GM23248 (cell line): ENCODE results near the gene MPND.

Experiments
- EZH2 ChIP-seq: fragments of 200-600 bp; sonication (generic); IDR thresholded peaks from 2 replicates; pipeline ENCODE4 v1.6.1; 2018; ENCODE audit warnings: antibody characterized with exemption, mild to moderate bottlenecking; ENCODE audit not compliant: insufficient read depth, poor library complexity, severe bottlenecking
- EZH2phosphoT487 ChIP-seq: fragments of 200-600 bp; sonication (generic); IDR thresholded peaks from 2 replicates; pipeline ENCODE4 v1.6.1; 2018; ENCODE audit warnings: antibody characterized with exemption, moderate library complexity, mild to moderate bottlenecking, low read depth; ENCODE audit not compliant: insufficient read depth

DNA sequence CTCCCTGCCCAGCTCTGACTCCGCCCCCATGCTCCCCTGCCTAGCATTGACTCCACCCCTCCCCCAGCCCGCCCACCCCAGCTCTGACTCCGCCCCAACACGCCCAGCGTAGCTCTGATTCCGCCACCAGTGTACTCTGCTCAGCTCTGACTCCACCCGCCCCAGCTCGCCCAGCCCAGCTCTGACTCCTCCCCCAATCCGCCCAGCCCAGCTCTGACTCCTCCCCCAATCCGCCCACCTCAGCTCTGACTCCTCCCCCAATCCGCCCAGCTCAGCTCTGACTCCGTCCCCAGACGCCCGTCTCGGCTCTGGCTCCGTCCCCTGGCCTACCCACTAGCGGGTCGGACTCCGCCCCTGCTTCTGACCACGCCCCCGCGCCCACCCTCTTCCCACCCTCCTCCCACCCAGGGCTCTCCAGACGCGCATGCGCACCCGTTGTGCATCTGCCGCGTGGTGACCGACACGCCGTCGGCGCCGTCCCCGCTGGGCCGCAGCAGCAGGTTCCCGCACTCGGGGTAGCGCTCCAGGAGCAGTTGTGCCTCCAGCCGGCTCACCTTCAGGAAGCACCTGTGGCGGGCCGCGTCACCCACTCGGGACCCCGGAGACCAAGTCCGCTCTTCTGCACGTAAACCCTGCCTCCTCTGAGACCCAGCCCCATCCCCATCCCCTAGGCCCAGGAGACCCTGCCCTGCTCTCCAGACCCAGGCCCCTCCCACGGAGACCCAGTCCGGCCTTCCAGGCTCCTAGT lies 14.9 kb upstream of the MPND start:
- TF ChIP-seq EZH2phosphoT487 (no peak), EZH2 (no peak)
